Cardiac muscle cell (in vitro differentiated cells and primary cell): ENCODE measurements around the gene GALNT2. TPM values are rescaled to one million over a fixed set of nuclear protein-coding genes. Genes with fewer than 3 reads are reported as not detected.
A peak's percentile ranks its signal among the peaks of the same experiment; 100 is the strongest.

ENCODE experiments used
- DNase-seq, 2 donors: peaks; one replicate each; pipeline versions ENCODE4 v3.0.0 to v3.0.0-alpha.2; 2010 to 2017; ENCODE audit warnings: low read depth in 1 of 2, low spot score in 1 of 2
- H3K27ac ChIP-seq: fragments of 200-600 bp; sonication (generic); 2 replicates; pipeline ENCODE4 v1.5.1; 2016
- H3K27me3 ChIP-seq: fragments of 200-600 bp; sonication (generic); 2 replicates; pipeline ENCODE4 v1.6.0; 2016; ENCODE audit warnings: control low read depth
- H3K36me3 ChIP-seq: fragments of 200-600 bp; sonication (generic); 2 replicates; pipeline ENCODE4 v1.5.1; 2016; ENCODE audit warnings: control low read depth
- H3K4me1 ChIP-seq: fragments of 200-600 bp; sonication (generic); 2 replicates; pipeline ENCODE4 v1.8.1; 2017; ENCODE audit warnings: low read depth, mild to moderate bottlenecking, mixed run types
- H3K4me3 ChIP-seq: fragments of 200-600 bp; sonication (generic); 2 replicates; pipeline ENCODE4 v1.5.1; 2016; ENCODE audit warnings: mild to moderate bottlenecking
- H3K9me3 ChIP-seq: fragments of 200-600 bp; sonication (generic); 2 replicates; pipeline ENCODE4 v1.5.1; 2017; ENCODE audit warnings: low read depth, mild to moderate bottlenecking, control low read depth
- polyA plus RNA-seq: library from polyadenylated mRNA; unstranded; fragments of >200 nt; fragmentation: Nextera tagmentation; extraction: Ambion mirVana; gene quantifications from 2 replicates; pipeline ENCODE4 v1.2.1, GENCODE V29; 2016
- total RNA-seq: library from RNA; depleted of rRNA; stranded (reverse); fragments of >200 nt; gene quantifications from 2 replicates; pipeline ENCODE4 v1.2.3, GENCODE V29; 2016
- TF ChIP-seq, protein P1 (sequence below): IDR thresholded peaks from 2 replicates; pipeline ENCODE4 v1.5.1; 2012; ENCODE audit warnings: low read depth, mild to moderate bottlenecking, low read length

GALNT2 gene
- total and polyA plus RNA-seq, 2 experiments from 2014 or later, result 71.4 to 92.1 TPM

DNA sequence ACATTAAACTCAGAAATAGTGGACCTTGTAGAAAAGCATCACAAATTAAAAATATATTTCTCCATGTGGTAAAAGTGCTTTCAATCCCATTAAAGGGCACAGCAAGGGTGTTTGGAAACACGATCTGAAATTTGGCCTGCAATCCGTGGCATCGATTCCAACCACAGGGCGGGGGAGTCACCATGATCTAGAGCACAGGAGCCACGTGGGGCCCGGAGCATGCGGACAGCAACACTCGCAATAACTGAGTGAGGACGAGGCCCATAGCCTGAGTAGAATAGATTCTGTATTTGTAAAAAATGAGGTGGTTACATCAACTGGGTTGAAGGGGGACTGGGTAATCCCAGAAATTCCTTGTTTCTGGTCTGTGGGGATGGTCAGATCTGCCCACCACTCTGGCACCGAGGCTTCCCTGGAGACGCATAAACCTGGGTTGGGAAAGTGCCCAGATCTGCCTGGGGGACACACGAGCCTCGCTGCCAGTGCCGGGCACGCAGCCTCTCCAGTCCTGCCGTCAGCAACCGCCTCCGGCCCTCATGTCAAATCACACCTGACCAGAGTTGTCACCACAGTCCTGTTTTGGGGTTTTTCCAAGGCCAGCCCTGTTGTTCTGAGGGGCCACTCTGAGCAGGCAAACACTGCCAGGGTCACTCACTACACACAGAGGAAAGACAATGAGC is 254.8 kb downstream of the GALNT2 start:
- H3K36me3 ChIP-seq, result no peaks in the 10 kb centered on the region
- no peak overlapping the region for H3K27ac ChIP-seq
- peaks cover 3% of the 10 kb centered on the region for H3K4me1 ChIP-seq
- TF ChIP-seq, protein P1, sequence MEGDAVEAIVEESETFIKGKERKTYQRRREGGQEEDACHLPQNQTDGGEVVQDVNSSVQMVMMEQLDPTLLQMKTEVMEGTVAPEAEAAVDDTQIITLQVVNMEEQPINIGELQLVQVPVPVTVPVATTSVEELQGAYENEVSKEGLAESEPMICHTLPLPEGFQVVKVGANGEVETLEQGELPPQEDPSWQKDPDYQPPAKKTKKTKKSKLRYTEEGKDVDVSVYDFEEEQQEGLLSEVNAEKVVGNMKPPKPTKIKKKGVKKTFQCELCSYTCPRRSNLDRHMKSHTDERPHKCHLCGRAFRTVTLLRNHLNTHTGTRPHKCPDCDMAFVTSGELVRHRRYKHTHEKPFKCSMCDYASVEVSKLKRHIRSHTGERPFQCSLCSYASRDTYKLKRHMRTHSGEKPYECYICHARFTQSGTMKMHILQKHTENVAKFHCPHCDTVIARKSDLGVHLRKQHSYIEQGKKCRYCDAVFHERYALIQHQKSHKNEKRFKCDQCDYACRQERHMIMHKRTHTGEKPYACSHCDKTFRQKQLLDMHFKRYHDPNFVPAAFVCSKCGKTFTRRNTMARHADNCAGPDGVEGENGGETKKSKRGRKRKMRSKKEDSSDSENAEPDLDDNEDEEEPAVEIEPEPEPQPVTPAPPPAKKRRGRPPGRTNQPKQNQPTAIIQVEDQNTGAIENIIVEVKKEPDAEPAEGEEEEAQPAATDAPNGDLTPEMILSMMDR, result no peak
- DNase-seq, result no peak
- H3K27me3 ChIP-seq, result no peaks in the 10 kb centered on the region
- H3K9me3 ChIP-seq, result no peaks in the 10 kb centered on the region
- no peak overlapping the region for H3K4me3 ChIP-seq

DNA sequence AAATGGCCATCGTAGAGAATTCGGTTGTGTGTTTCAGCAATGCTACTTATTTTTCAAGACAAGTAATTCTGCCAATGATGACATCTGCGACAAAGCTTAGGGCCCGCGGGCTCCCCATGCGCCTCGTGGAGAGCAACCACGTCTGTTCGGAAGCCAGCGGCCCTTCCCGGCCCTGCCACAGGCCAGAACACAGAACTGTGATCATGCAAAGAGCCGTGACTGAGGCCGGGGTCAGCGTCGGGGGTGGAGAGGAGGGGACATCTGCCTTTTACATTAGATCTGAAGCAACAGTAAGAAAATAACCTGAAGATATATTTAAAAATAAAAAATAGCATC is 255.4 kb downstream of the GALNT2 start:
- TF ChIP-seq, protein P1, result no peak
- H3K36me3 ChIP-seq, result no peaks in the 10 kb centered on the region
- DNase-seq, result no peak
- peaks cover 3% of the 10 kb centered on the region for H3K4me1 ChIP-seq
- H3K27ac ChIP-seq, result no peak overlapping the region
- no peaks in the 10 kb centered on the region for H3K27me3 ChIP-seq
- H3K9me3 ChIP-seq, result no peaks in the 10 kb centered on the region
- no peak overlapping the region for H3K4me3 ChIP-seq

GRCh38 chr1:230322967-230323547 is 256.0 kb downstream of the GALNT2 start:
- Histone ChIP-seq H3K36me3 (no peaks in the 10 kb centered on the region), H3K27me3 (no peaks in the 10 kb centered on the region), H3K4me1 (peaks cover 3% of the 10 kb centered on the region), H3K27ac (no peak overlapping the region), H3K9me3 (no peaks in the 10 kb centered on the region), H3K4me3 (no peak overlapping the region)
- no peak for DNase-seq
- TF ChIP-seq, protein P1, result no peak

- TF ChIP-seq, protein P1, result no peak
- Histone ChIP-seq H3K4me3 (no peak overlapping the region), H3K36me3 (no peaks in the 10 kb centered on the region), H3K27ac (no peak overlapping the region), H3K4me1 (no peaks in the 10 kb centered on the region), H3K9me3 (no peaks in the 10 kb centered on the region), H3K27me3 (no peaks in the 10 kb centered on the region)
- no peak for DNase-seq
These were observed 256.6 kb downstream of the GALNT2 start for GRCh38 chr1:230323686-230324085.

DNA sequence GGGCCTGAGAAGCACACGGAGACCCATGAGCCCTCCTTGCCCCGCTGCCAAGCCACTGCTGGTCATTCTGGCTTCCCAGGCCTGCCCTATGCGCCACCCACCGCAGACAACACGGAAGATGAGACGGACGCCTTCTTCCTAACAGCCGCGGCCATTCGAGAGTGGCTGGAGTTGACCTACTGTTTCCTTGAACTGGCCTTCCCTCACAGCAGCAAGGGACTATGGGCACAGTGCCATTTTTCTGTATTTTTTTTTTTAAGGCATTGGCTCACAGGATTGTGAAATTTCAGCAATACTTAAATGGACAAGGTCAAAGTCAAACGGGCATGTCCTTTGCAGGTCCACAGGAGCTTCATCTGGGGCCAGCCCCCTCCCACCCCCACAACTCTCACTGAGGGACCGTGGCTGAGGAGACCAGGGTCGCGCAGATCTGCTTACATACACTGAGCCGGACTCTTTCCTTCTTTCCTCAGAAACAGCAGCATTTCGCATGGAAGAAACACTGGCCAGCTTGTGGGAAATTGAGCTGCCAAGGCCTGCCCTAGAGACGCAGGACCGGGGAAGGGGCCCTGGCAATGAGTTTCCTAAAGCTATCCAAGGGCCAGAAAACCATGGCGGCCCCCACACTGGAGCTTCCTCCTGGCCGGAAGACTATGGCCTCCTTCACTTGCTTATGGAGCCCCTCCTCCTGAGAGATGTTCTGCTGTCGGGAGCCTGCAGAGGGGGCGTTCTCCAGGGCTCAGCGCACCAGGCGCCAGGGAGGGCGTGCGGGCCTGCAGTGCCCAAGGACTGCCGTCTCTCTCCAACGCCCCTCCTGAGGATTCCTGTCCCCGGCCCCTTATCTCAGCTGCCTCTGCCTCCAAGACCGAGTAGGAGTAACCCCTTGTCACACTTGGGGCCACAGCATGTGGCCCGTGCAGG is 260.2 kb downstream of the GALNT2 start:
- TF ChIP-seq, protein P1, result no peak
- Histone ChIP-seq H3K4me1 (no peaks in the 10 kb centered on the region), H3K36me3 (no peaks in the 10 kb centered on the region), H3K27ac (no peak overlapping the region), H3K9me3 (no peaks in the 10 kb centered on the region), H3K27me3 (no peaks in the 10 kb centered on the region), H3K4me3 (no peak overlapping the region)
- DNase-seq, result peak in 1 of 2 donors; percentile 45
